ENCODE measurements around the gene PHF24. TPM values are rescaled to one million over a fixed set of nuclear protein-coding genes. Genes with fewer than 3 reads are reported as not detected.
A peak's percentile ranks its signal among the peaks of the same experiment; 100 is the strongest.

The PHF24 gene
- polyA plus RNA-seq, 3 donors = 0.04 TPM; not detected in 2

- peaks cover 8 to 28% (median 24%) of the 10 kb centered on the region in 3 donors for H3K27me3 Mint-ChIP-seq (ENCODE audit: low read depth in 3 of 3)
- Histone ChIP-seq H3K9me3 (replicated peaks in 1 of 2; ENCODE audit: control insufficient read depth in 1 of 2, insufficient read depth in 1 of 2, low read length in 2 of 2) (no peaks in the 10 kb centered on the region), H3K9ac (ENCODE audit: insufficient read depth, low read length, poor library complexity, severe bottlenecking) (peak overlapping the region; percentile 45), H3K36me3 (replicated peaks in 1 of 2; ENCODE audit: control insufficient read depth in 1 of 2, insufficient read depth in 2 of 2, low read length in 2 of 2) (no peaks in the 10 kb centered on the region), H2AFZ (ENCODE audit: insufficient read depth, low read depth, low read length, poor library complexity, severe bottlenecking) (peak overlapping the region; percentile 92), H3K4me1 (ENCODE audit: control insufficient read depth in 1 of 2, insufficient read depth in 2 of 2, low read length in 2 of 2) (peaks cover 54 to 68% of the 10 kb centered on the region in 2 donors), H3K4me3 (replicated peaks in 1 of 3; ENCODE audit: low read depth in 2 of 3, low read length in 3 of 3) (peak overlapping the region; percentile 59 to 86 (median 80)), H3K27ac (ENCODE audit: low read depth in 1 of 2, low read length in 2 of 2) (peak overlapping the region in 1 of 2 donors; percentile 83), H3K27me3 (ENCODE audit: control insufficient read depth in 2 of 2, insufficient read depth in 2 of 2, low read length in 2 of 2) (peaks cover 0 to 10% of the 10 kb centered on the region in 2 donors), H4K20me1 (ENCODE audit: insufficient read depth, low read length) (no peaks in the 10 kb centered on the region), H3K4me2 (replicated peaks; ENCODE audit: extremely low read depth, low read length, poor library complexity, severe bottlenecking) (peak overlapping the region; percentile 97), H3K79me2 (ENCODE audit: insufficient read depth, low read length) (no peaks in the 10 kb centered on the region)
- peaks cover 0 to 4% (median 0%) of the 10 kb centered on the region in 7 donors for H3K9me3 Mint-ChIP-seq
- peaks cover 73% of the 10 kb centered on the region for H3K4me1 Mint-ChIP-seq
- peaks cover 0 to 5% of the 10 kb centered on the region in 2 donors for H3K36me3 Mint-ChIP-seq
- intact Hi-C loops (cut with micrococcal nuclease) = loop anchor here (2.0 to 10.0 kb wide), 3 partner anchors 86 to 324 kb away; partner anchors contain the start of genes ATOSB (in 1 of the 2), CCL27 (in 1 of the 2), FANCG (in 1 of the 2) and VCP (in 1 of the 2)
- 47% methylated on average over 16 of the region's 25 CpGs for WGBS (ENCODE audit: insufficient coverage)
- H3K27ac Mint-ChIP-seq = peak overlapping the region; percentile 79 to 97 (median 95)
- peak in 1 of 3 donors; percentile 43 for DNase-seq
- no peak for TF ChIP-seq CTCF (IDR thresholded peaks at IDR 0.05)
- peak overlapping the region; percentile 92 to 96 for H3K4me3 Mint-ChIP-seq
Observed at GRCh38 chr9:34988218-34989002, 30.3 kb downstream of the PHF24 start.

Measured in CD14-positive monocyte (primary cell).